GM23338 (cell line): Measurements from ENCODE around the gene ZNF567. TPM values are rescaled to one million over a fixed set of nuclear protein-coding genes. Genes with fewer than 3 reads are reported as not detected.
"Not testable (repeated sequence)": the region's sequence is repeated elsewhere in the genome, so short reads cannot be mapped to it uniquely, and the experiment has no call there.

Experiments used
- ATAC-seq: fragments of 200-7000 bp; cut with Tn5 transposase; 3 replicates; pipeline ENCODE4 v1.9.1; 2020
- DNase-seq: peaks from one replicate; pipeline ENCODE4 v3.0.0-alpha.2; 2015; ENCODE audit warnings: low spot score
- H2AFZ ChIP-seq: fragments of 200-600 bp; sonication (generic); 2 replicates; pipeline ENCODE4 v1.8.0; 2016; ENCODE audit warnings: antibody characterized with exemption, mild to moderate bottlenecking, moderate library complexity
- H3F3A ChIP-seq: fragments of 200-600 bp; sonication (generic); replicated peaks from 2 replicates; pipeline ENCODE4 v1.8.0; 2017; ENCODE audit warnings: antibody characterized with exemption, mixed run types, low read depth
- H3K27ac ChIP-seq: fragments of 200-600 bp; sonication (generic); 2 replicates; pipeline ENCODE4 v1.6.1; 2016; ENCODE audit warnings: low read depth
- H3K27me3 ChIP-seq: fragments of 200-600 bp; sonication (generic); 2 replicates; pipeline ENCODE4 v1.8.0; 2016; ENCODE audit warnings: mild to moderate bottlenecking, mixed run types, moderate library complexity; ENCODE audit not compliant: insufficient read depth
- H3K36me3 ChIP-seq: fragments of 200-600 bp; sonication (generic); 2 replicates; pipeline ENCODE4 v1.8.0; 2016; ENCODE audit warnings: mild to moderate bottlenecking; ENCODE audit not compliant: insufficient read depth
- H3K4me1 ChIP-seq: fragments of 200-600 bp; sonication (generic); 2 replicates; pipeline ENCODE4 v1.8.0; 2016; ENCODE audit warnings: mild to moderate bottlenecking, moderate library complexity; ENCODE audit not compliant: insufficient read depth
- H3K4me2 ChIP-seq: fragments of 200-600 bp; sonication (generic); 2 replicates; pipeline ENCODE4 v1.7.1; 2017; ENCODE audit warnings: mixed run types
- H3K4me3 ChIP-seq: fragments of 200-600 bp; sonication (generic); 2 replicates; pipeline ENCODE4 v1.6.1; 2016; ENCODE audit warnings: mixed run types
- H3K79me2 ChIP-seq: fragments of 200-600 bp; sonication (generic); replicated peaks from 2 replicates; pipeline ENCODE4 v1.8.0; 2017; ENCODE audit warnings: mild to moderate bottlenecking; ENCODE audit not compliant: insufficient read depth
- H3K9me2 ChIP-seq: fragments of 200-600 bp; sonication (generic); 2 replicates; pipeline ENCODE4 v1.8.0; 2017; ENCODE audit not compliant: insufficient read depth
- H4K20me1 ChIP-seq: fragments of 200-600 bp; sonication (generic); replicated peaks from 2 replicates; pipeline ENCODE4 v1.8.0; 2017; ENCODE audit warnings: mild to moderate bottlenecking; ENCODE audit not compliant: insufficient read depth
- H3K27ac Mint-ChIP-seq: 2 replicates; pipeline ENCODE4 v1.8.0; 2020; ENCODE audit warnings: inconsistent platforms, mild to moderate bottlenecking, moderate library complexity, mixed read lengths
- H3K27me3 Mint-ChIP-seq: 3 replicates; pipeline ENCODE4 v1.8.0; 2022; ENCODE audit warnings: low read depth, mild to moderate bottlenecking, moderate library complexity, mixed read lengths, inconsistent platforms; ENCODE audit not compliant: insufficient read depth, poor library complexity
- H3K36me3 Mint-ChIP-seq: 3 replicates; pipeline ENCODE4 v1.8.0; 2021; ENCODE audit warnings: low read depth, mild to moderate bottlenecking, inconsistent platforms, moderate library complexity, mixed read lengths
- H3K4me1 Mint-ChIP-seq: 3 replicates; pipeline ENCODE4 v1.8.0; 2020; ENCODE audit warnings: mild to moderate bottlenecking, inconsistent platforms, mixed read lengths
- H3K4me3 Mint-ChIP-seq: 3 replicates; pipeline ENCODE4 v1.8.0; 2021; ENCODE audit warnings: moderate library complexity, mild to moderate bottlenecking, inconsistent platforms, mixed read lengths
- H3K9me3 Mint-ChIP-seq: 3 replicates; pipeline ENCODE4 v1.8.0; 2020; ENCODE audit warnings: moderate library complexity, mild to moderate bottlenecking, inconsistent platforms, mixed read lengths
- CREB1 ChIP-seq: fragments of 250-450 bp; sonication (Bioruptor Pico); IDR thresholded peaks from 2 replicates; pipeline ENCODE4 v1.5.0; 2020; ENCODE audit warnings: low read depth, mild to moderate bottlenecking, moderate library complexity
- EZH2 ChIP-seq: fragments of 200-600 bp; sonication (generic); IDR thresholded peaks from one replicate; pipeline ENCODE4 v1.8.0; 2017; ENCODE audit warnings: antibody characterized with exemption, mild to moderate bottlenecking, low read depth; ENCODE audit not compliant: unreplicated experiment
- EZH2phosphoT487 ChIP-seq: fragments of 200-600 bp; sonication (generic); IDR thresholded peaks from one replicate; pipeline ENCODE4 v1.8.1; 2018; ENCODE audit warnings: antibody characterized with exemption; ENCODE audit not compliant: unreplicated experiment
- JUNB ChIP-seq: IDR thresholded peaks from one replicate; pipeline ENCODE4 v1.6.1; 2016; ENCODE audit warnings: antibody characterized with exemption; ENCODE audit not compliant: unreplicated experiment
- NANOG ChIP-seq: IDR thresholded peaks from 2 replicates; pipeline ENCODE4 v1.6.1; 2016; ENCODE audit warnings: antibody characterized with exemption, borderline replicate concordance
- POLR2AphosphoS5 ChIP-seq: IDR thresholded peaks from 2 replicates; pipeline ENCODE4 v1.6.1; 2016; ENCODE audit warnings: antibody characterized with exemption, low read depth
- STAT1 ChIP-seq: IDR thresholded peaks from one replicate; pipeline ENCODE4 v1.6.1; 2016; ENCODE audit warnings: antibody characterized with exemption; ENCODE audit not compliant: unreplicated experiment
- polyA plus RNA-seq: library from polyadenylated mRNA; unstranded; fragments of >200 nt; fragmentation: Nextera tagmentation; extraction: Ambion mirVana; gene quantifications from 2 replicates; pipeline ENCODE4 v1.2.1, GENCODE V29; 2016
- total RNA-seq: library from RNA; depleted of rRNA; stranded (reverse); fragments of >200 nt; shearing (Covaris generic); gene quantifications from 2 replicates; pipeline ENCODE4 v1.2.3, GENCODE V29; 2014
- TF ChIP-seq, protein P1 (sequence below), 2 experiments: fragments of 200-600 bp in 1 of 2; sonication (generic) in 1 of 2; conservative IDR thresholded peaks; 2 replicates each; pipeline versions ENCODE4 v1.5.1 to v1.6.1; 2016 to 2017; ENCODE audit warnings: antibody characterized with exemption in 2 of 2, low read depth in 2 of 2, mild to moderate bottlenecking in 2 of 2, moderate library complexity in 1 of 2
- TF ChIP-seq, protein P2 (sequence below): IDR thresholded peaks from 2 replicates; pipeline ENCODE4 v1.6.1; 2016; ENCODE audit warnings: antibody characterized with exemption

ZNF567 gene
- total and polyA plus RNA-seq, 2 experiments from 2014 or later = 15.6 to 17.6 TPM

DNA sequence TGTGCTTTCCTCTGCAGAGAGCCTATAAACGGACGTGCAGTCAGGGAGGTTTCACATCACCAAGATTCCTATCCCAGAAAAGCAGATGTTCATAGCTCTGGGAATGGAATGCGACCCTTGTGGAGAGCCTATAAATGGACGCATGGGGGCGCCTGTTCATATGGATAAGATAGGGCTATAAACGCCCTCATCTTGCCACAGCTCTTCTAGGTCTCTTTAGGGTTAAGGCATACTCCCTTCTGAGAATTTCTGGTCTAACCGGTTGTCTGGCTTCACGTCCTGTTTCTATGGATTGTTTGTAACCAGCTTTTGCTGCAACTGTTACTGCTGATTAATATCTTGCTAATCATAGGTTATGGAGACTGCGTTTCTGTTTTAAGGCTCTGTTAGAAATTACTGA lies 48.8 kb downstream of the ZNF567 start:
- H3K4me1 Mint-ChIP-seq, H2AFZ ChIP-seq: not testable (repeated sequence)

DNA sequence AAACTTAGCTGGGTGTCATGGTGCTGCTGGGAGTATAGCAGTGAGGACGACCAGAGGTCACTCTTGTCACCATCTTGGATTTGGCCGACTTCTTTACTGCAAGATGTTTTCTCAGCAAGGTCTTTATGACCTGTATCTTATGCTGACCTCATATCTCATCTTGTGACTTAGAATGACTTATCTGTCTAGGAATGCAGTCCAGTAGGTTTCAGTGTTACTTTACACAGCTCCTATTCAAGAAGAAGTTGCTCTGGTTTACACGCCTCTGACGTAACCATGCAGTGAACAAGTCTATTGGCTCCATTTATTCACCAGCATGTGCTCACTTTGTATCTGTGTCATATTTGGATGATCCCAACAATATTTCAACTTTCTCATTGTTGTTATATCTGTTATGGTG lies 58.5 kb downstream of the ZNF567 start:
- Histone ChIP-seq H3K27ac (no peak overlapping the region), H3K27me3 (peaks cover 6% of the 10 kb centered on the region; the same call in 1 of the 2 replicates), H3K4me2 (no peak overlapping the region), H3F3A (peaks cover 21% of the 10 kb centered on the region; the same call in 1 of the 2 replicates), H3K4me3 (0 out of 2 replicates have a peak overlapping the region, but pooled peaks have one; percentile 13), H3K4me1 (no peaks in the 10 kb centered on the region), H3K79me2 (peaks cover 44% of the 10 kb centered on the region), H4K20me1 (no peaks in the 10 kb centered on the region), H2AFZ (no peak overlapping the region), H3K9me2 (no peaks in the 10 kb centered on the region), H3K36me3 (peaks cover 64% of the 10 kb centered on the region)
- peaks cover 7% of the 10 kb centered on the region for H3K27me3 Mint-ChIP-seq
- no peak for ATAC-seq
- H3K4me3 Mint-ChIP-seq = no peak overlapping the region
- no peaks in the 10 kb centered on the region for H3K4me1 Mint-ChIP-seq
- H3K36me3 Mint-ChIP-seq = peaks cover 92% of the 10 kb centered on the region
- no peak for DNase-seq
- TF ChIP-seq POLR2AphosphoS5 (no peak), STAT1 (no peak), EZH2 (no peak)
- H3K9me3 Mint-ChIP-seq = peaks cover 98% of the 10 kb centered on the region
- no peak overlapping the region for H3K27ac Mint-ChIP-seq

More for the DNA sequence above, 48.8 kb downstream of the ZNF567 start:
- H3K79me2 ChIP-seq, H3K27ac Mint-ChIP-seq, H3K27me3 ChIP-seq, H3F3A ChIP-seq, ATAC-seq, H3K27ac ChIP-seq, H3K9me2 ChIP-seq, H3K4me1 ChIP-seq, H3K27me3 Mint-ChIP-seq, H3K4me3 ChIP-seq, H3K4me2 ChIP-seq, H4K20me1 ChIP-seq, H3K4me3 Mint-ChIP-seq: not testable (repeated sequence)
- Mint-ChIP-seq H3K36me3 (peaks cover 80% of the 10 kb centered on the region), H3K9me3 (peaks cover 97% of the 10 kb centered on the region)
- H3K36me3 ChIP-seq = peaks cover 43% of the 10 kb centered on the region
- TF ChIP-seq, protein P1, sequence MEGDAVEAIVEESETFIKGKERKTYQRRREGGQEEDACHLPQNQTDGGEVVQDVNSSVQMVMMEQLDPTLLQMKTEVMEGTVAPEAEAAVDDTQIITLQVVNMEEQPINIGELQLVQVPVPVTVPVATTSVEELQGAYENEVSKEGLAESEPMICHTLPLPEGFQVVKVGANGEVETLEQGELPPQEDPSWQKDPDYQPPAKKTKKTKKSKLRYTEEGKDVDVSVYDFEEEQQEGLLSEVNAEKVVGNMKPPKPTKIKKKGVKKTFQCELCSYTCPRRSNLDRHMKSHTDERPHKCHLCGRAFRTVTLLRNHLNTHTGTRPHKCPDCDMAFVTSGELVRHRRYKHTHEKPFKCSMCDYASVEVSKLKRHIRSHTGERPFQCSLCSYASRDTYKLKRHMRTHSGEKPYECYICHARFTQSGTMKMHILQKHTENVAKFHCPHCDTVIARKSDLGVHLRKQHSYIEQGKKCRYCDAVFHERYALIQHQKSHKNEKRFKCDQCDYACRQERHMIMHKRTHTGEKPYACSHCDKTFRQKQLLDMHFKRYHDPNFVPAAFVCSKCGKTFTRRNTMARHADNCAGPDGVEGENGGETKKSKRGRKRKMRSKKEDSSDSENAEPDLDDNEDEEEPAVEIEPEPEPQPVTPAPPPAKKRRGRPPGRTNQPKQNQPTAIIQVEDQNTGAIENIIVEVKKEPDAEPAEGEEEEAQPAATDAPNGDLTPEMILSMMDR (conservative IDR thresholded peaks at IDR 0.05; ENCODE audit: low read depth in 2 of 2) = peak; percentile 35 to 42
- peak; percentile 56 for DNase-seq

DNA sequence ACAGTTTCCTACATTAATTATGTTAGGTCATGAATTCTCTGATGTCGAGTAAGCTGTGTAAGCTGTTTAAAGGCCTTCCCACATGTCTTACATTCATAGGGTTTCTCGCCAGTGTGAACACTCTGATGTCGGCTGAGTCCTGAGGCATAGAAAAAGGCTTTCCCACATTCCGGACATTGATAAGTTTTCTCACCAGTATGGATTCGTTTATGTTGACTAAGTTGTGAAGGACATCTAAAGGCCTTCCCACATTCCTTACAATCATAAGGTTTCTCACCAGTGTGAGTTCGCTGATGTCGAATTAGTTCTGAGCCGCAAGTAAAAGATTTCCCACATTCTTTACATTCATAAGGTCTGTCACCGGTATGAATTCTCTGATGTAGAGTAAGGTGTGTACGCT lies 60.3 kb downstream of the ZNF567 start:
- Mint-ChIP-seq H3K4me3 (no peak overlapping the region), H3K27ac (no peak overlapping the region), H3K9me3 (peaks cover 100% of the 10 kb centered on the region), H3K4me1 (no peaks in the 10 kb centered on the region), H3K27me3 (peaks cover 7% of the 10 kb centered on the region), H3K36me3 (peaks cover 97% of the 10 kb centered on the region)
- no peaks in the 10 kb centered on the region for H4K20me1 ChIP-seq
- no peak overlapping the region for H2AFZ ChIP-seq
- no peaks in the 10 kb centered on the region for H3K4me1 ChIP-seq
- peaks cover 54% of the 10 kb centered on the region for H3K79me2 ChIP-seq
- H3K27me3 ChIP-seq = peaks cover 6% of the 10 kb centered on the region; the same call in 1 of the 2 replicates
- H3K36me3 ChIP-seq = peaks cover 83% of the 10 kb centered on the region
- H3K4me3 ChIP-seq = peak overlapping the region; percentile 1; the same call in 1 of the 2 replicates
- DNase-seq (no peak), ATAC-seq (no peak)
- H3K4me2 ChIP-seq = no peak overlapping the region
- H3K27ac ChIP-seq = no peak overlapping the region
- peaks cover 21% of the 10 kb centered on the region; the same call in 1 of the 2 replicates for H3F3A ChIP-seq
- no peaks in the 10 kb centered on the region; the same call in 1 of the 2 replicates for H3K9me2 ChIP-seq
- no peak for TF ChIP-seq EZH2
- TF ChIP-seq STAT1 = no peak
- no peak for TF ChIP-seq JUNB
- no peak for TF ChIP-seq POLR2AphosphoS5
- no peak for TF ChIP-seq NANOG
- TF ChIP-seq, protein P2, sequence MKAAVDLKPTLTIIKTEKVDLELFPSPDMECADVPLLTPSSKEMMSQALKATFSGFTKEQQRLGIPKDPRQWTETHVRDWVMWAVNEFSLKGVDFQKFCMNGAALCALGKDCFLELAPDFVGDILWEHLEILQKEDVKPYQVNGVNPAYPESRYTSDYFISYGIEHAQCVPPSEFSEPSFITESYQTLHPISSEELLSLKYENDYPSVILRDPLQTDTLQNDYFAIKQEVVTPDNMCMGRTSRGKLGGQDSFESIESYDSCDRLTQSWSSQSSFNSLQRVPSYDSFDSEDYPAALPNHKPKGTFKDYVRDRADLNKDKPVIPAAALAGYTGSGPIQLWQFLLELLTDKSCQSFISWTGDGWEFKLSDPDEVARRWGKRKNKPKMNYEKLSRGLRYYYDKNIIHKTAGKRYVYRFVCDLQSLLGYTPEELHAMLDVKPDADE = no peak
- TF ChIP-seq EZH2phosphoT487 = no peak
- TF ChIP-seq CREB1 (CRISPR knock-in tag) = no peak
